PC-3 (cell line): ENCODE results near the gene NEU3. TPM values are rescaled to one million over a fixed set of nuclear protein-coding genes. Genes with fewer than 3 reads are reported as not detected.

Experiments
- ATAC-seq: fragments of 200-7000 bp; cut with Tn5 transposase; 2 replicates; pipeline ENCODE4 v1.9.1; 2020; ENCODE audit warnings: mild to moderate bottlenecking, moderate library complexity
- BruUV-seq: library from RNA; stranded (reverse); fragments of 400-500 nt; replicated peaks from 2 replicates; lab custom pipeline; 2021; lab: Mats Ljungman, UMichigan
- CTCF ChIA-PET: fragments of 300-600 bp; sonication (Branson Sonifier 250); formaldehyde crosslinking; loops from one replicate; lab custom pipeline; 2022; ENCODE audit warnings: antibody characterized with exemption; lab: Charles Lee
- POLR2A ChIA-PET: fragments of 300-600 bp; sonication (Branson Sonifier 250); formaldehyde crosslinking; loops from one replicate; lab custom pipeline; 2022; ENCODE audit warnings: antibody characterized with exemption; ENCODE audit not compliant: unreplicated experiment; lab: Charles Lee
- DNase-seq: peaks from one replicate; pipeline ENCODE4 v3.0.0-alpha.2; 2015
- H2AFZ ChIP-seq: fragments of 300-600 bp; sonication (generic); 2 replicates; pipeline ENCODE4 v1.6.0; 2016; ENCODE audit warnings: antibody characterized with exemption, low read length
- H3F3A ChIP-seq: fragments of 300-600 bp; sonication (generic); one replicate; pipeline ENCODE4 v1.6.0; 2017; ENCODE audit warnings: antibody characterized with exemption, low read length, control low read depth, mild to moderate bottlenecking; ENCODE audit not compliant: unreplicated experiment
- H3K27ac ChIP-seq: fragments of 300-600 bp; sonication (generic); 2 replicates; pipeline ENCODE4 v1.5.1; 2016; ENCODE audit warnings: mild to moderate bottlenecking, low read length
- H3K27me3 ChIP-seq: fragments of 300-600 bp; sonication (generic); 2 replicates; pipeline ENCODE4 v1.6.1; 2016; ENCODE audit warnings: low read length, mixed read lengths
- H3K36me3 ChIP-seq: fragments of 300-600 bp; sonication (generic); 2 replicates; pipeline ENCODE4 v1.6.1; 2016; ENCODE audit warnings: low read depth, mixed run types, low read length, mixed read lengths
- H3K4me1 ChIP-seq: fragments of 300-600 bp; sonication (generic); 2 replicates; pipeline ENCODE4 v1.5.1; 2016; ENCODE audit warnings: low read length; ENCODE audit not compliant: insufficient read depth
- H3K4me2 ChIP-seq: fragments of 300-600 bp; sonication (generic); 2 replicates; pipeline ENCODE4 v1.6.0; 2016; ENCODE audit warnings: low read length
- H3K4me3 ChIP-seq: fragments of 300-600 bp; sonication (generic); 2 replicates; pipeline ENCODE4 v1.5.1; 2016; ENCODE audit warnings: mild to moderate bottlenecking, low read length, mixed read lengths
- H3K79me2 ChIP-seq: fragments of 300-600 bp; sonication (generic); 2 replicates; pipeline ENCODE4 v1.6.1; 2017; ENCODE audit warnings: low read length, mixed read lengths
- H3K9ac ChIP-seq: fragments of 300-600 bp; sonication (generic); 2 replicates; pipeline ENCODE4 v1.6.0; 2016; ENCODE audit warnings: mild to moderate bottlenecking, low read length
- H3K9me2 ChIP-seq: fragments of 300-600 bp; sonication (generic); replicated peaks from 2 replicates; pipeline ENCODE4 v1.6.1; 2016; ENCODE audit warnings: mixed run types, low read length, mixed read lengths
- H3K9me3 ChIP-seq: fragments of 300-600 bp; sonication (generic); 2 replicates; pipeline ENCODE4 v1.6.1; 2016; ENCODE audit warnings: low read length, mixed read lengths
- H4K20me1 ChIP-seq: fragments of 300-600 bp; sonication (generic); 2 replicates; pipeline ENCODE4 v1.6.1; 2016; ENCODE audit warnings: low read length, mixed read lengths
- EZH2 ChIP-seq: fragments of 300-600 bp; sonication (generic); IDR thresholded peaks from one replicate; pipeline ENCODE4 v1.6.1; 2017; ENCODE audit warnings: antibody characterized with exemption, mild to moderate bottlenecking, low read length; ENCODE audit not compliant: unreplicated experiment
- EZH2phosphoT487 ChIP-seq: fragments of 300-600 bp; sonication (generic); IDR thresholded peaks from 2 replicates; pipeline ENCODE4 v1.6.1; 2018; ENCODE audit warnings: mild to moderate bottlenecking, antibody characterized with exemption, low read length, borderline replicate concordance
- intact Hi-C: fragments of 100-400 bp; cut with micrococcal nuclease; formaldehyde crosslinking; loops from 2 replicates; pipeline ENCODE4 v1.9.0; 2023
- total RNA-seq: library from RNA; depleted of rRNA; stranded (reverse); fragments of >200 nt; gene quantifications from 2 replicates; pipeline ENCODE4 v1.2.3, GENCODE V29; 2014
- TF ChIP-seq, protein P1 (sequence below): fragments of 300-600 bp; sonication (generic); conservative IDR thresholded peaks from 2 replicates; pipeline ENCODE4 v1.5.1; 2017; ENCODE audit warnings: antibody characterized with exemption, low read depth, mild to moderate bottlenecking, low read length

NEU3 gene
- total RNA-seq, 1 experiment from 2014 or later, result 15.7 TPM

- TF ChIP-seq EZH2phosphoT487, result no peak
- TF ChIP-seq, protein P1, sequence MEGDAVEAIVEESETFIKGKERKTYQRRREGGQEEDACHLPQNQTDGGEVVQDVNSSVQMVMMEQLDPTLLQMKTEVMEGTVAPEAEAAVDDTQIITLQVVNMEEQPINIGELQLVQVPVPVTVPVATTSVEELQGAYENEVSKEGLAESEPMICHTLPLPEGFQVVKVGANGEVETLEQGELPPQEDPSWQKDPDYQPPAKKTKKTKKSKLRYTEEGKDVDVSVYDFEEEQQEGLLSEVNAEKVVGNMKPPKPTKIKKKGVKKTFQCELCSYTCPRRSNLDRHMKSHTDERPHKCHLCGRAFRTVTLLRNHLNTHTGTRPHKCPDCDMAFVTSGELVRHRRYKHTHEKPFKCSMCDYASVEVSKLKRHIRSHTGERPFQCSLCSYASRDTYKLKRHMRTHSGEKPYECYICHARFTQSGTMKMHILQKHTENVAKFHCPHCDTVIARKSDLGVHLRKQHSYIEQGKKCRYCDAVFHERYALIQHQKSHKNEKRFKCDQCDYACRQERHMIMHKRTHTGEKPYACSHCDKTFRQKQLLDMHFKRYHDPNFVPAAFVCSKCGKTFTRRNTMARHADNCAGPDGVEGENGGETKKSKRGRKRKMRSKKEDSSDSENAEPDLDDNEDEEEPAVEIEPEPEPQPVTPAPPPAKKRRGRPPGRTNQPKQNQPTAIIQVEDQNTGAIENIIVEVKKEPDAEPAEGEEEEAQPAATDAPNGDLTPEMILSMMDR, result peak; percentile 91
Measured at GRCh38 chr11:75031771-75032549, 43.2 kb downstream of the NEU3 start.

GRCh38 chr11:75032550-75032935 is 43.8 kb downstream of the NEU3 start:
- TF ChIP-seq EZH2phosphoT487 (no peak), EZH2 (no peak)
- TF ChIP-seq, protein P1, result no peak
- no peak overlapping the region for H2AFZ ChIP-seq
- ATAC-seq (no peak), DNase-seq (no peak)
- no peaks in the 10 kb centered on the region for H3K36me3 ChIP-seq
- H3K79me2 ChIP-seq, result no peaks in the 10 kb centered on the region
- H4K20me1 ChIP-seq, result no peaks in the 10 kb centered on the region
- no peaks in the 10 kb centered on the region for H3K9me3 ChIP-seq
- intact Hi-C loops, result loop anchor here (1.0 kb wide), 1 partner anchor 103 kb away; no protein-coding TSS in a partner anchor
- H3K4me3 ChIP-seq, result no peak overlapping the region
- no peaks in the 10 kb centered on the region for H3K27me3 ChIP-seq
- H3K9ac ChIP-seq, result no peak overlapping the region
- H3K4me2 ChIP-seq, result no peak overlapping the region
- BruUV-seq, result no TSS peak
- CTCF ChIA-PET, result no interaction called here
- H3K9me2 ChIP-seq, result no peaks in the 10 kb centered on the region
- no peaks in the 10 kb centered on the region for H3F3A ChIP-seq
- POLR2A ChIA-PET, result no interaction called here
- no peak overlapping the region for H3K27ac ChIP-seq
- H3K4me1 ChIP-seq, result peaks cover 25% of the 10 kb centered on the region

More at GRCh38 chr11:75031771-75032549, 43.2 kb downstream of the NEU3 start:
- ChIA-PET CTCF (interaction anchor here (0.6 to 1.2 kb wide), 2 partner anchors 9 to 102 kb away, joined by 3 to 6 read pairs; no protein-coding TSS in a partner anchor), POLR2A (no interaction called here)
- Histone ChIP-seq H3K4me1 (peaks cover 25% of the 10 kb centered on the region), H3K36me3 (no peaks in the 10 kb centered on the region), H3K4me3 (no peak overlapping the region), H3K27ac (peak overlapping the region; percentile 37), H3K4me2 (0 out of 2 replicates have a peak overlapping the region, but pooled peaks have one; percentile 13), H2AFZ (peak overlapping the region; percentile 44), H3K9me3 (no peaks in the 10 kb centered on the region), H4K20me1 (no peaks in the 10 kb centered on the region), H3F3A (no peaks in the 10 kb centered on the region), H3K9ac (peak overlapping the region; percentile 33; the same call in 1 of the 2 replicates), H3K9me2 (no peaks in the 10 kb centered on the region), H3K27me3 (no peaks in the 10 kb centered on the region), H3K79me2 (no peaks in the 10 kb centered on the region)
- peak; percentile 84 for DNase-seq
- BruUV-seq, result no TSS peak
- ATAC-seq, result peak; percentile 84
- intact Hi-C loops, result loop anchor here (1.0 kb wide), 1 partner anchor 103 kb away; no protein-coding TSS in a partner anchor

DNA sequence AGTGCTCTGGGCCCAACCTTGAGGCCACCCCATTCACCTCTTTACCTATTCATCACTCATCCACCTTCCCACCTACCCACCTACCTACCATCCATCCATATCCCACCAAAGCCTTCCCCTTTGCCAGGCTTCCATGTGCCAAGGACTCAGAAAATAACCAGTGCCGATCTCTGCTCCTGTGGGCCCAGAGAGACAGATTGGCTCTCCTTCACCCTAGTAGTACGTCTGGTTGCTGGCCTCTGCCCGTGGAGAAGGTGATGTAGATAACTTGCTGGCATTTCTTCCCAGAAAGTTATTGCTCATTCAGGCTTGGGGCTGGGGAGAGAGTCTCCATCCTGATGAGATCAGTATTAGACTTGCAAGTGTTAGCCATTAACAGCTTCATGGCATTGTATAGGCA is 45.2 kb downstream of the NEU3 start:
- no peak overlapping the region for H3K9ac ChIP-seq
- no peaks in the 10 kb centered on the region for H4K20me1 ChIP-seq
- H3K4me3 ChIP-seq, result no peak overlapping the region
- intact Hi-C loops, result no loop called here
- H3K27me3 ChIP-seq, result no peaks in the 10 kb centered on the region
- H3K27ac ChIP-seq, result no peak overlapping the region
- ChIA-PET CTCF (no interaction called here), POLR2A (no interaction called here)
- H3K9me2 ChIP-seq, result no peaks in the 10 kb centered on the region
- no peaks in the 10 kb centered on the region for H3K9me3 ChIP-seq
- BruUV-seq, result no TSS peak
- ATAC-seq, result no peak
- DNase-seq, result no peak
- TF ChIP-seq EZH2 (no peak), EZH2phosphoT487 (no peak)
- TF ChIP-seq, protein P1, result no peak
- no peaks in the 10 kb centered on the region for H3K79me2 ChIP-seq
- no peaks in the 10 kb centered on the region for H3F3A ChIP-seq
- H3K4me1 ChIP-seq, result peaks cover 25% of the 10 kb centered on the region
- no peaks in the 10 kb centered on the region for H3K36me3 ChIP-seq
- no peak overlapping the region for H3K4me2 ChIP-seq
- no peak overlapping the region for H2AFZ ChIP-seq
